HTR-8/SVneo (cell line): Measurements from ENCODE around the gene PDAP1.
"Not testable (repeated sequence)": the region's sequence is repeated elsewhere in the genome, so short reads cannot be mapped to it uniquely, and the experiment has no call there.

ENCODE experiments used
- DNase-seq: peaks from one replicate; pipeline ENCODE4 v3.0.0; 2011; ENCODE audit warnings: low spot score, mixed read lengths; ENCODE audit not compliant: insufficient read length
- FAIRE-seq: peaks from 2 replicates; lab custom pipeline; 2011; peaks lifted over from hg19 to GRCh38; lab: Jason Lieb, UNC

Gene PDAP1

GRCh38 chr7:99397297-99397983 lies 11.0 kb downstream of the PDAP1 start:
- no peak for DNase-seq
- no peak for FAIRE-seq

GRCh38 chr7:99396418-99397296 lies 11.7 kb downstream of the PDAP1 start:
- no peak for FAIRE-seq

GRCh38 chr7:99395616-99396327 lies 12.6 kb downstream of the PDAP1 start:
- DNase-seq: no peak
- no peak for FAIRE-seq

More at GRCh38 chr7:99396418-99397296, 11.7 kb downstream of the PDAP1 start:
- no peak for DNase-seq

GRCh38 chr7:99394188-99394502 lies 14.3 kb downstream of the PDAP1 start:
- DNase-seq: no peak
- FAIRE-seq: no peak

- FAIRE-seq: no peak
- DNase-seq: no peak
These were observed 14.8 kb downstream of the PDAP1 start for GRCh38 chr7:99393355-99394187.

- FAIRE-seq (no peak), DNase-seq (no peak)
These were observed 15.6 kb downstream of the PDAP1 start for GRCh38 chr7:99392659-99393354.

GRCh38 chr7:99392046-99392445 lies 16.4 kb downstream of the PDAP1 start:
- DNase-seq (no peak), FAIRE-seq (no peak)

- no peak for FAIRE-seq
These were observed 17.3 kb downstream of the PDAP1 start for GRCh38 chr7:99390941-99391602.

GRCh38 chr7:99389772-99390171 lies 18.6 kb downstream of the PDAP1 start:
- FAIRE-seq (no peak), DNase-seq (no peak)

More at GRCh38 chr7:99390941-99391602, 17.3 kb downstream of the PDAP1 start:
- no peak for DNase-seq

- DNase-seq: no peak
- FAIRE-seq: no peak
These were observed 20.5 kb downstream of the PDAP1 start for GRCh38 chr7:99387912-99388311.

GRCh38 chr7:99387239-99387635 lies 21.2 kb downstream of the PDAP1 start:
- DNase-seq, FAIRE-seq: not testable (repeated sequence)

GRCh38 chr7:99386584-99387238 lies 21.7 kb downstream of the PDAP1 start:
- FAIRE-seq (no peak), DNase-seq (no peak)

GRCh38 chr7:99385564-99385963 lies 22.8 kb downstream of the PDAP1 start:
- FAIRE-seq (no peak), DNase-seq (no peak)

GRCh38 chr7:99384523-99384922 lies 23.9 kb downstream of the PDAP1 start:
- FAIRE-seq (no peak), DNase-seq (no peak)

GRCh38 chr7:99383791-99384370 lies 24.5 kb downstream of the PDAP1 start:
- FAIRE-seq (no peak), DNase-seq (no peak)

- FAIRE-seq (no peak), DNase-seq (no peak)
These were observed 25.2 kb downstream of the PDAP1 start for GRCh38 chr7:99383203-99383602.

- FAIRE-seq: no peak
- no peak for DNase-seq
These were observed 26.7 kb downstream of the PDAP1 start for GRCh38 chr7:99381664-99382075.
